ENCODE measurements around the gene GHITM.

GHITM gene

DNA sequence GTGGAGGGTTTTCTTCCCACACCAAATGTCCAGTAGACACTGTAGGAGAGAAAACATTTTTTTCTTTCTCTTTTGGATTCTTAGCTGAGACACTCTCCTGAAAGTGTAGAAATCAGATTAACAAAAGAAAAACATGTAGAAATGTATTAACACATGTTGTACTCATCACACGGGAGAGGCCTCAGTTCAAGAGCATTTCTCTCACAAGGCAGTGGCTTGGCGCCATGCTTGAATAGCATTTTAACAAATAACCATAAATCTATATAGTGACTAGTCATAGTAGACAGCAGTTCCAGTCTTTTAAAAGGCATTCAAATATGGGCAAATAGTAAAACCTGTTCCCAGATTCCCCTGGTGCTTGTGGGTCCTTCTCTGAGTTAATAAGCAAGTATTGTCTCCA, 38.3 kb upstream of the GHITM start:
- TF ChIP-seq SIN3A (IDR thresholded peaks at IDR 0.05; ENCODE audit: borderline replicate concordance, insufficient read depth, low read length) (no peak), FOXP2 (optimal IDR thresholded peaks at IDR 0.05; ENCODE audit: borderline replicate concordance, extremely low read depth, extremely low read length, insufficient read depth) (no peak), TAF1 (IDR thresholded peaks at IDR 0.05; ENCODE audit: borderline replicate concordance, insufficient read depth, low read length) (no peak), POLR2AphosphoS5 (IDR thresholded peaks at IDR 0.05; ENCODE audit: low read depth, low read length) (no peak)
- TF ChIP-seq, protein P1, sequence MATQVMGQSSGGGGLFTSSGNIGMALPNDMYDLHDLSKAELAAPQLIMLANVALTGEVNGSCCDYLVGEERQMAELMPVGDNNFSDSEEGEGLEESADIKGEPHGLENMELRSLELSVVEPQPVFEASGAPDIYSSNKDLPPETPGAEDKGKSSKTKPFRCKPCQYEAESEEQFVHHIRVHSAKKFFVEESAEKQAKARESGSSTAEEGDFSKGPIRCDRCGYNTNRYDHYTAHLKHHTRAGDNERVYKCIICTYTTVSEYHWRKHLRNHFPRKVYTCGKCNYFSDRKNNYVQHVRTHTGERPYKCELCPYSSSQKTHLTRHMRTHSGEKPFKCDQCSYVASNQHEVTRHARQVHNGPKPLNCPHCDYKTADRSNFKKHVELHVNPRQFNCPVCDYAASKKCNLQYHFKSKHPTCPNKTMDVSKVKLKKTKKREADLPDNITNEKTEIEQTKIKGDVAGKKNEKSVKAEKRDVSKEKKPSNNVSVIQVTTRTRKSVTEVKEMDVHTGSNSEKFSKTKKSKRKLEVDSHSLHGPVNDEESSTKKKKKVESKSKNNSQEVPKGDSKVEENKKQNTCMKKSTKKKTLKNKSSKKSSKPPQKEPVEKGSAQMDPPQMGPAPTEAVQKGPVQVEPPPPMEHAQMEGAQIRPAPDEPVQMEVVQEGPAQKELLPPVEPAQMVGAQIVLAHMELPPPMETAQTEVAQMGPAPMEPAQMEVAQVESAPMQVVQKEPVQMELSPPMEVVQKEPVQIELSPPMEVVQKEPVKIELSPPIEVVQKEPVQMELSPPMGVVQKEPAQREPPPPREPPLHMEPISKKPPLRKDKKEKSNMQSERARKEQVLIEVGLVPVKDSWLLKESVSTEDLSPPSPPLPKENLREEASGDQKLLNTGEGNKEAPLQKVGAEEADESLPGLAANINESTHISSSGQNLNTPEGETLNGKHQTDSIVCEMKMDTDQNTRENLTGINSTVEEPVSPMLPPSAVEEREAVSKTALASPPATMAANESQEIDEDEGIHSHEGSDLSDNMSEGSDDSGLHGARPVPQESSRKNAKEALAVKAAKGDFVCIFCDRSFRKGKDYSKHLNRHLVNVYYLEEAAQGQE (IDR thresholded peaks at IDR 0.05; ENCODE audit: insufficient read depth in 1 of 2, low read depth in 2 of 2, low read length in 2 of 2) = no peak

DNA sequence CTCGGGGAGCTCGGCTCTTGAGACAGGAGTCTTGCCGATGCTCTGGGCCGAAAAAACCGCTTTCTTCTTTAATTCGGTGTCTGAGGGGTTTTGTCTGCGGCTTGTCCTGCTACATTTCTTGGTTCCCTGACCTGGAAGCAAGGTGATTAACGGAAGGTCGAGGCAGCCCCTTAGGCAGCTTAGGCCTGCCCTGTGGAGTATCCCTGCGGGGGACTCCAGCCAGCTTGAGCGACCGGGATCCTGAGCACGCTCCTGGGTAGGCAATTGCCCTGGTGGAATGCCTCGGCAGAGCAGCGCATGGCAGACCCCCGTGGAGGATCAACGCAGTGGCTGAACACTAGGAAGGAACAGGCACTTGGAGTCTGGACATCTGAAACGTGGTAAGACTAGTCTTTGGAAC, 30.5 kb upstream of the GHITM start:
- TF ChIP-seq FOXP2 (optimal IDR thresholded peaks at IDR 0.05; ENCODE audit: borderline replicate concordance, extremely low read depth, extremely low read length, insufficient read depth) (no peak), TAF1 (IDR thresholded peaks at IDR 0.05; ENCODE audit: borderline replicate concordance, insufficient read depth, low read length) (no peak)
- TF ChIP-seq, protein P1 (IDR thresholded peaks at IDR 0.05; ENCODE audit: insufficient read depth in 1 of 2, low read depth in 2 of 2, low read length in 2 of 2) = no peak

DNA sequence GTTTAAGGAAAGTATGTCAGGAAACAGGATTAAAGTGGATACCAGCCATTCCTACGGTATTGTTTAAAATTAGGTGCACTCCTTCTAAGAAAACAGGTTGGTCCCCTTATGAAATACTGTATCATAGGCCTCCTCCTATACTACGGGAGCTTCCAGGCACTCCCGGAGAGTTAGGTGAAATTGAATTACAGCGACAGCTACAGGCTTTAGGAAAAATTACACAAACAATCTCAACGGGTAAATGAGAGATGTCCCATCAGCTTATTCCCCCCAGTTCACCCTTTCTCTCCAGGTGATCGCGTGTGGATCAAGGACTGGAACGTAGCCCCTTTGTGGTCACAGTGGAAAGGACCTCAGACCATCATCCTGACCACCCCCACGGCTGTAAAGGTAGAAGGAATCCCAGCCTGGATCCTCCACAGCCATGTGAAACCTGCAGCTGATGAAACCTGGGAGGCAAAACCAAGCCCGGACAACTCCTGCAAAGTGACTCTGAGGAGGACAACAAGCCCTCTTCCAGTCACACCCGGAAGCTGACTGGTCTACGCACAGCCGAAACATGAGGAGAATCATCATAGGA, 25.1 kb upstream of the GHITM start:
- TF ChIP-seq SIN3A (IDR thresholded peaks at IDR 0.05; ENCODE audit: borderline replicate concordance, insufficient read depth, low read length) (no peak), FOXP2 (optimal IDR thresholded peaks at IDR 0.05; ENCODE audit: borderline replicate concordance, extremely low read depth, extremely low read length, insufficient read depth) (no peak)
- TF ChIP-seq, protein P1 (IDR thresholded peaks at IDR 0.05; ENCODE audit: insufficient read depth in 1 of 2, low read depth in 2 of 2, low read length in 2 of 2) = no peak

DNA sequence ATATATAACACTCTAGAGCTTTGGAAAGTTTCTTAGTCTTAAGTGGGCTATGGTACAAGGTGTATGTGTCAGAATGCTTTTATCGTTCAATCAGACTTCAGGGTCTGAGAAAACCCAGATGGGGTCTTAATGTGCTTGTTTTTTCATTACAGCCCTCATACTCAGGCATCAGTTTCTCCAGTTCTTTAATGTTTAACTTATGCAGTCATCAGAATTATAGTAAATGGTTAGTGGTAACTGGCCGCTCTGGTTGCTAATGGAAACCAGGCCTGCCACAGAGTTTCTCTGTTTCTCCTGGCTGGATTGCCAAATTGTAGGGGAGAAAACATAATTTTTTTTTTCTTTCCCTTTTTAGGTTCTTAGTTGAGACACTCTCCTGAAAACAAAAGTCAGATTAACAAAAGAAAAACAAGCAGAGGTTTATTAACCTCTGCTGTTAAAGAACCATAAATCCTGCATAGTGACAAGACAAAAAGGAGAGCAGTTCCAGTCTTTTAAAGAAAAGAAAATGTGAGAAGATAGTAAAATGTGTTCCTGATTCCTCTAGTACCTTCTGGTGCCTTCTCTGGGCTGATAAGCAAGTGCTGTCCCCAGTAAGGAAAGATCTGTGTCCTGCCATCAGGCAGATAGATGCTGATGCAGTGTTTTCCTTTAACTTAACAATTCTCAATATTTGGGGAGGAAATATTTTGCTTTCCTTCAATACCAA, 21.5 kb upstream of the GHITM start:
- TF ChIP-seq FOXP2 (optimal IDR thresholded peaks at IDR 0.05; ENCODE audit: borderline replicate concordance, extremely low read depth, extremely low read length, insufficient read depth) = no peak

DNA sequence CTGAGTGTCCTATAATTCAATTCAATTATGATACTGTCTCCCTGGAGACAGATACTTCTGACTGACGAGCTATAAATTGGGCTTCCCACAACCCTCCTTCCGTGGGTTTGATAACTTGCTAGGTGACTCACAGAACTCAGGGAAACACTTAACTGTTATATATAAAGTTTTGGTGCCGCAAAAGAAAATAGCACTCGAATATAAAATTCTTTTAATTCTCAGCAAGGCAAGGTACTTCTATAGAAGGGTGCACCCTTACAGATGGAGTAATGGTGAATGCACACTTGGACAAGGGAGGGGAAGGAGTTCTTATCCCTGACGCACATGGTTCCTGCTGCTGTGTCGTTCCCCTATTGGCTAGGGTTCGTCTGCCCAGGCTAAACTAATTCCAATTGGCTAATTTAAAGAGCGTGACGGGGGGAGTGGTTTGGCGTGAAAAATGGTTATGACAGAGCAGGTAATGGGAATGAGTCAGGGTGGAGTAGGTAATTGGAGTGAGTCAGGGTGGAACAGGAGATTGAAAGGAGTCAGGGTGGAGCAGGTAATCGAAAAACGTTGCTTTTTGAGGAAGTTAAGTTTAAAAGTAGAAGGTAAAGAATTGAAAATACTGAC, 20.8 kb upstream of the GHITM start:
- no peak for TF ChIP-seq FOXP2 (optimal IDR thresholded peaks at IDR 0.05; ENCODE audit: borderline replicate concordance, extremely low read depth, extremely low read length, insufficient read depth)
- TF ChIP-seq TAF1 (IDR thresholded peaks at IDR 0.05; ENCODE audit: borderline replicate concordance, insufficient read depth, low read length) = no peak
- TF ChIP-seq POLR2AphosphoS5 (IDR thresholded peaks at IDR 0.05; ENCODE audit: low read depth, low read length) = no peak
- TF ChIP-seq, protein P1 (IDR thresholded peaks at IDR 0.05; ENCODE audit: insufficient read depth in 1 of 2, low read depth in 2 of 2, low read length in 2 of 2) = no peak
- TF ChIP-seq SIN3A (IDR thresholded peaks at IDR 0.05; ENCODE audit: borderline replicate concordance, insufficient read depth, low read length) = no peak

All from PFSK-1 (cell line).